Liver (tissue), 9 donors: ENCODE measurements around the gene STOML1. TPM values are rescaled to one million over a fixed set of nuclear protein-coding genes. Genes with fewer than 3 reads are reported as not detected.

Experiments
- DNase-seq: peaks from one replicate; pipeline ENCODE4 v3.0.0-alpha.2; 2017; ENCODE audit warnings: low spot score
- H3K27ac ChIP-seq, 2 donors: one replicate each; pipeline ENCODE4 v1.7.0; 2013; ENCODE audit warnings: inconsistent platforms in 2 of 2, low read length in 2 of 2, control low read depth in 1 of 2, low read depth in 1 of 2, mild to moderate bottlenecking in 1 of 2
- H3K27me3 ChIP-seq, 4 donors: one replicate each; pipeline versions ENCODE4 v1.6.1 to v1.7.0; 2013; ENCODE audit warnings: low read length in 3 of 4, inconsistent platforms in 1 of 4, mild to moderate bottlenecking in 1 of 4, moderate library complexity in 1 of 4; ENCODE audit not compliant: control insufficient read depth in 4 of 4, insufficient read depth in 4 of 4
- H3K36me3 ChIP-seq, 4 donors: one replicate each; pipeline versions ENCODE4 v1.6.1 to v1.7.0; 2013; ENCODE audit warnings: low read length in 3 of 4, mild to moderate bottlenecking in 3 of 4, low read depth in 1 of 4, moderate library complexity in 1 of 4; ENCODE audit not compliant: control insufficient read depth in 4 of 4, insufficient read depth in 3 of 4
- H3K4me1 ChIP-seq, 4 donors: one replicate each; pipeline versions ENCODE4 v1.6.1 to v1.7.0; 2013; ENCODE audit warnings: low read length in 3 of 4, mild to moderate bottlenecking in 3 of 4, moderate library complexity in 1 of 4; ENCODE audit not compliant: control insufficient read depth in 4 of 4, insufficient read depth in 4 of 4
- H3K4me3 ChIP-seq, 3 donors: one replicate each; pipeline versions ENCODE4 v1.6.1 to v1.7.0; 2013; ENCODE audit warnings: low read length in 3 of 3, control low read depth in 1 of 3, low read depth in 1 of 3, mild to moderate bottlenecking in 1 of 3
- H3K9ac ChIP-seq, 2 donors: one replicate each; pipeline ENCODE4 v1.7.0; 2013; ENCODE audit warnings: low read length in 2 of 2, mild to moderate bottlenecking in 2 of 2, moderate library complexity in 2 of 2, control low read depth in 1 of 2, low read depth in 1 of 2
- H3K9me3 ChIP-seq, 4 donors: one replicate each; pipeline versions ENCODE4 v1.6.1 to v1.7.0; 2013; ENCODE audit warnings: low read length in 3 of 4; ENCODE audit not compliant: control insufficient read depth in 4 of 4
- ATF3 ChIP-seq: IDR thresholded peaks from 2 replicates; pipeline ENCODE4 v1.6.1; 2016; ENCODE audit warnings: antibody characterized with exemption
- EGR1 ChIP-seq, 2 donors: IDR thresholded peaks; 2 replicates each; pipeline ENCODE4 v1.6.1; 2016 to 2018; ENCODE audit warnings: antibody characterized with exemption in 2 of 2, low read depth in 2 of 2
- FOXA2 ChIP-seq: IDR thresholded peaks from 2 replicates; pipeline ENCODE4 v1.6.1; 2016; ENCODE audit warnings: antibody characterized with exemption
- GABPA ChIP-seq, 2 donors: IDR thresholded peaks in 1 of 2; conservative IDR thresholded peaks in 1 of 2; 2 replicates each; pipeline ENCODE4 v1.6.1; 2016; ENCODE audit warnings: antibody characterized with exemption in 2 of 2, mild to moderate bottlenecking in 1 of 2, moderate library complexity in 1 of 2
- HNF4A ChIP-seq, 2 donors: conservative IDR thresholded peaks; 2 replicates each; pipeline ENCODE4 v1.6.1; 2016; ENCODE audit warnings: antibody characterized with exemption in 2 of 2, mild to moderate bottlenecking in 2 of 2
- HNF4G ChIP-seq: IDR thresholded peaks from 2 replicates; pipeline ENCODE4 v1.6.1; 2016; ENCODE audit warnings: antibody characterized with exemption
- JUND ChIP-seq, 2 donors: IDR thresholded peaks; 2 replicates each; pipeline ENCODE4 v1.6.1; 2016; ENCODE audit warnings: antibody characterized with exemption in 2 of 2
- NR2F2 ChIP-seq: IDR thresholded peaks from 2 replicates; pipeline ENCODE4 v1.6.1; 2016; ENCODE audit warnings: antibody characterized with exemption
- REST ChIP-seq: IDR thresholded peaks from 2 replicates; pipeline ENCODE4 v1.6.1; 2016; ENCODE audit warnings: antibody characterized with exemption, mild to moderate bottlenecking
- SP1 ChIP-seq: IDR thresholded peaks from 2 replicates; pipeline ENCODE4 v1.6.1; 2018; ENCODE audit warnings: antibody characterized with exemption, mild to moderate bottlenecking
- TAF1 ChIP-seq: conservative IDR thresholded peaks from 2 replicates; pipeline ENCODE4 v1.6.1; 2016; ENCODE audit warnings: antibody characterized with exemption, mild to moderate bottlenecking
- YY1 ChIP-seq: IDR thresholded peaks from 2 replicates; pipeline ENCODE4 v1.6.1; 2016; ENCODE audit warnings: antibody characterized with exemption, mild to moderate bottlenecking
- ZBTB33 ChIP-seq: IDR thresholded peaks from 2 replicates; pipeline ENCODE4 v1.6.1; 2016; ENCODE audit warnings: antibody characterized with exemption
- WGBS: extraction: QIAGEN DNeasy Blood & Tissue Kit; methylation state at CpG from one replicate; pipeline ENCODE4 v1.1.7; 2013; 5-methylcytosine and 5-hydroxymethylcytosine counted together
- polyA plus RNA-seq, 2 donors: library from polyadenylated mRNA; stranded (reverse) in 1 of 2; unstranded in 1 of 2; fragments of 200-250 nt in 1 of 2; fragments of >200 nt in 1 of 2; fragmentation: Nextera tagmentation in 1 of 2; extraction: Ambion mirVana in 1 of 2; gene quantifications; one replicate each; pipeline versions ENCODE4 v1.2.1 to v1.2.3, GENCODE V29; 2013 to 2015
- total RNA-seq, 2 donors: library from RNA; depleted of rRNA; stranded (reverse); fragments of >200 nt; gene quantifications; one replicate each; pipeline ENCODE4 v1.2.3, GENCODE V29; 2014
- TF ChIP-seq, protein P1 (sequence below): IDR thresholded peaks from 2 replicates; pipeline ENCODE4 v1.6.1; 2016; ENCODE audit warnings: antibody characterized with exemption
- TF ChIP-seq, protein P2 (sequence below): fragments of 150-350 bp; IDR thresholded peaks from 2 replicates; pipeline ENCODE4 v1.5.1; 2017; ENCODE audit warnings: improper control_type of control experiment, low read depth, low read length; ENCODE audit not compliant: missing input control
- donor health status: healthy.
- donor health status: healthy.
- donor health status: healthy.
- donor health status: healthy.
- donor health status: healthy.

STOML1 gene
- total and polyA plus RNA-seq, 4 donors, result 5.4 to 9.4 (median 6.4) TPM

DNA sequence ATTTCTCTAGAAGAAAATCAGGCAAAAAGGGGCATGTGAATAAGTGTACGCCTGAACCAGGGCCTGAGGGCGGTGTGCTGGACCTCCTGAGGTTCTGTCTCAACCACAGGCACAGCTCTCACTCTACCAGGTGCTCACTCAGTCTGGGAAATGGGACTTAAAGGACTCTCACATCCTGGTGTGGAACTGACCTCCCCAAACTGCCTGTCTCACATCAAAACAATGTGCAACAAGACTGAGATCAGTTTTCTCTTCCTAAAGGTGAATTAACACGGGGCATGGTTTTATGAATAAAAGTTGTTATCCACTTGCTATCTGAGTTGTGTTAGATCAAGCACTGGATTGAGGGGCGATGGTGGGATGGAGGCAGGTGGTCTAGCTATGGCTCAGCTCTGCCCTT is 4.8 kb downstream of the STOML1 start:
- H3K27me3 ChIP-seq, result no peaks in the 10 kb centered on the region
- peaks cover 0 to 20% (median 0%) of the 10 kb centered on the region in 4 donors for H3K36me3 ChIP-seq
- no peak overlapping the region for H3K27ac ChIP-seq
- H3K9me3 ChIP-seq, result no peaks in the 10 kb centered on the region
- WGBS, result 95% methylated on average over 4 of the region's 4 CpGs
- no peak overlapping the region for H3K9ac ChIP-seq
- peaks cover 7 to 14% (median 9%) of the 10 kb centered on the region in 4 donors for H3K4me1 ChIP-seq
- no peak overlapping the region for H3K4me3 ChIP-seq
- DNase-seq, result no peak
- TF ChIP-seq YY1 (no peak), SP1 (no peak), ZBTB33 (no peak), GABPA (IDR thresholded peaks at IDR 0.05 in 1 of 2, conservative IDR thresholded peaks at IDR 0.05 in 1 of 2) (no peak), JUND (IDR thresholded peaks at IDR 0.05) (no peak), NR2F2 (no peak), TAF1 (no peak), FOXA2 (no peak), REST (no peak)
- TF ChIP-seq, protein P1, sequence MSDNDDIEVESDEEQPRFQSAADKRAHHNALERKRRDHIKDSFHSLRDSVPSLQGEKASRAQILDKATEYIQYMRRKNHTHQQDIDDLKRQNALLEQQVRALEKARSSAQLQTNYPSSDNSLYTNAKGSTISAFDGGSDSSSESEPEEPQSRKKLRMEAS, result no peak
- TF ChIP-seq, protein P2, sequence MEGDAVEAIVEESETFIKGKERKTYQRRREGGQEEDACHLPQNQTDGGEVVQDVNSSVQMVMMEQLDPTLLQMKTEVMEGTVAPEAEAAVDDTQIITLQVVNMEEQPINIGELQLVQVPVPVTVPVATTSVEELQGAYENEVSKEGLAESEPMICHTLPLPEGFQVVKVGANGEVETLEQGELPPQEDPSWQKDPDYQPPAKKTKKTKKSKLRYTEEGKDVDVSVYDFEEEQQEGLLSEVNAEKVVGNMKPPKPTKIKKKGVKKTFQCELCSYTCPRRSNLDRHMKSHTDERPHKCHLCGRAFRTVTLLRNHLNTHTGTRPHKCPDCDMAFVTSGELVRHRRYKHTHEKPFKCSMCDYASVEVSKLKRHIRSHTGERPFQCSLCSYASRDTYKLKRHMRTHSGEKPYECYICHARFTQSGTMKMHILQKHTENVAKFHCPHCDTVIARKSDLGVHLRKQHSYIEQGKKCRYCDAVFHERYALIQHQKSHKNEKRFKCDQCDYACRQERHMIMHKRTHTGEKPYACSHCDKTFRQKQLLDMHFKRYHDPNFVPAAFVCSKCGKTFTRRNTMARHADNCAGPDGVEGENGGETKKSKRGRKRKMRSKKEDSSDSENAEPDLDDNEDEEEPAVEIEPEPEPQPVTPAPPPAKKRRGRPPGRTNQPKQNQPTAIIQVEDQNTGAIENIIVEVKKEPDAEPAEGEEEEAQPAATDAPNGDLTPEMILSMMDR, result no peak

DNA sequence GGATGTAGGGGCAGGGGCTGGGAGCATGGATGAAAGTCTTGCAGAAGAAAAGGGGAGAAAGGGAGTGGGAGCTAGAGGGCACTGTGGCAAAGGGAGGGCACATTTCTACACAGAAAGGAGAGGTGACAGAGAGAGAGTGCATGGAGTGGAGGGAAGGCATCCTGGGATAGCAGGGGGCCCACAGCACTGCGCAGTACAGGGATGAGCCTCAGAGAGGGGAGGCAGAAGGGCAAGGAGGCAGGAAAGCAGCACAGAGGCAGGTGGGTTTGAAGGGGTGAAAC is 5.4 kb downstream of the STOML1 start:
- DNase-seq, result no peak
- H3K9me3 ChIP-seq, result no peaks in the 10 kb centered on the region
- H3K27ac ChIP-seq, result no peak overlapping the region
- no peak overlapping the region for H3K4me3 ChIP-seq
- H3K27me3 ChIP-seq, result no peaks in the 10 kb centered on the region
- peaks cover 7 to 12% (median 9%) of the 10 kb centered on the region in 4 donors for H3K4me1 ChIP-seq
- H3K9ac ChIP-seq, result no peak overlapping the region
- 94% methylated on average over 1 of the region's 1 CpG for WGBS
- H3K36me3 ChIP-seq, result peaks cover 0 to 20% (median 0%) of the 10 kb centered on the region in 4 donors
- TF ChIP-seq HNF4A (conservative IDR thresholded peaks at IDR 0.05) (no peak), EGR1 (IDR thresholded peaks at IDR 0.05; ENCODE audit: low read depth in 2 of 2) (no peak), ZBTB33 (no peak), GABPA (IDR thresholded peaks at IDR 0.05 in 1 of 2, conservative IDR thresholded peaks at IDR 0.05 in 1 of 2) (no peak), SP1 (no peak), REST (no peak), ATF3 (no peak), HNF4G (no peak), FOXA2 (no peak)
- TF ChIP-seq, protein P2, result no peak
- TF ChIP-seq, protein P1, result no peak
